ENCODE measurements around the gene SLC6A13.
"Not testable (repeated sequence)": the region's sequence is repeated elsewhere in the genome, so short reads cannot be mapped to it uniquely, and the experiment has no call there.

SLC6A13 gene

DNA sequence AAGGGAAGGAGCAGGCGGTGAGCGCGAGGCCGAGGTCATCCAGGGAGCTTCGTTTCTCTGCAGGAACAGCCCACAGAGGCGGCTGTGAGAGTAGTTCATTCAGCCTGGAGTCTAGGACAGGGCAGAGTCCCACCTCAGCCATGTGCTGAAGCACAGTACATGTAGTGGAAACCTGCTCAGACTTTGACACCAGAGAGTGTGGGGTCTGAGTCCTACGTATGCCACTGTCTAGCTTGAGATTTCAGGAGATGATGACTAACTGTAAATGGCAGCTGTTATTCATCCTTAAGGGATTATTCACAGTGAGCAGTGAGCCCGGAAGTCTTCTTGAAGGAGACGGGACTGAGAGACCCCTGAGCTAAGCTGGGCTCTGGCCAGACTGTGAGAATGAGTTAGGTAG lies 938 bp upstream of the SLC6A13 start:
- no peak for DNase-seq

DNA sequence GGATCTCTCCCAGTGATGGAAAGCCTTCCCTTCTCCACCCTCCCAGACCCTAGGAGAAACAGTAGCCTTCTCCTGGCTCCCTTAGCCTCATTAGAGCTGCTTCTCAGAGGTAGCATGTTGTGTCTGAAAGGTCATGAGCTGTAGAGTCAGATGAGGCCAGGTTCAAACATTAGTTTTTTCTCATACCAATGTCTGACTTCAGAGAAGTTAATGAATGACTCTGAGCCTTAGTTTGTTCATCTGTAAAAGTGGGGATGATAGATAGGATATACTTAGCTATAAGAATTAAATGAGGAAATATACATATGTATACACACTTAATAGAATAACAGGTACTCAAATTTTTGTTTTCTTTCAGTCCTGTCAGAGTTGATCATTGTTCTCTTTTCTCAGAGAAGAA lies 523 bp downstream of the SLC6A13 start:
- no peak for DNase-seq

DNA sequence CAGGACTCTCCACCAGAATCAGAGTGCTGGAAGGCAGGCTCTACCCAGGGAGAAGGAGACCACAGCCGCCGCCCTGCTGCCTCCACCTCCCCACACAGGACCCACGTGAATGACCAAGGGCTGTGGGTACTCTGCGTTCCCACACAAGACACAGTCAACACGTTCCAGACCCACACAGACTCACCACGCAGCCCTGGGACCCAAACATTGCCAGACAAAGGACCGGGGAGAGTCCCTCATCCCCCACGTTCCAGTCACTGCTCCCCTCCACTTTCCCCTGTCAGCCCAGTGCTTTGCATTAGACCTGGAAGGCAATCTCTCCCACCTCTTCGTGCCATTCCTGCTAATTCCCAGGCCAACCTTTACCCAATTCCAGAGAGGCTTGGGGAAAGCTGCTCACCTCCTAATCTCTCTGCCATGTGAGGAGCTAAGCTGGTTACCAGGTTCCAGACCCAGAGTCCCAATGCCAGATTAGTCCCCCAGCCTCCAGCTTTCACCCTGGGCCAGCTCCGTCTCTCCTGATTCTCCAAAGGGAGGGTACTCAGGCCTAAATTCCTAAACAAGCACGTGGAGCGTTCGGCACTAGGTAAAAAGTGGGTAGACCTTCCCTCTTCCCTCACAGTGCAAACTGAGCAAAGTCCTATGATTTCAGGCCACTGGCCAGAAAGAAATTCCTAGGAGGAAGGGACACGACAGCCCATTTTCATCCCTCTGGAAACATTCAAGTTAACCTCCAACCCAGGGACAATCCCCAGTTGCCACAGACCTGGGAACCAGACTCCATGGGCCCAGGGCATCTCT lies 4.9 kb downstream of the SLC6A13 start:
- DNase-seq, result no peak

DNA sequence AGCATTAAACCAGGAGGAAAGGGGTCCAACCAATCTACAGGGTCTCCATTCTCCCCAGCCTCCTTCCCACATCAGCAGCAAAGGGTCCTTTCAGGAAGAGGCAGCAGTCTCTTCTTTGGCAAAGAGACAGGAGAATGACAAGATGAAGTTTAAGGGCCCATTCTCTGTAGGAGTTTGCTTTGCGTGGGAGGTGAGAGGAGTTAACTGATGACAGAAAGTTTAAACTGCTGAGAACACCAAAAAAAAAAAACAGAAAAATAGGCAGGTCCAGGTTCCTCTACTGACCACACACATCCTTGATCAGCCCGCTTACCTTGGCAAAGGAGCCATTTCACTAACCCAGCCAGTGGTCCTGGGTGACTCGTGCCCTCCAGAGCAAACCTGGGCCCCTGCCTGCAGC lies 5.7 kb downstream of the SLC6A13 start:
- no peak for DNase-seq

DNA sequence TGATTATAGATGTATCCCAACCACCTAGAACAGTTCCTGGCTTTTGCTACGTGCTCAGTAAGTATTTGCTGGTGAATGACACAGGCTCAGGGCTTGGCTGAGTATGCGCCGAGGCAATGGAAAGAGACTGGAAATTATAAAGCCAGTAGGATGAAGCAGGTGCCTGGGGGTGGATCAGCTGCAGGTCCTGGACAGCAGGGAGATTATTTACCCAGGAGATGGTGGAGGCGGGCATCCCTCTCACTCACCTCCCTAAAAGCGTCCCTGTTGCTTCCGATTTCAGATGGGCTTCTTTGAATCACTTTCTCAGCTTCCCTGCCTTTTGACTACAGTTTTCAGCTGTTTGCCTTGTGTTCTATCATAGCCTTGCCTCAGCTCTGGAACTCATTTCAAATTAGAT lies 6.4 kb downstream of the SLC6A13 start:
- no peak for DNase-seq

DNA sequence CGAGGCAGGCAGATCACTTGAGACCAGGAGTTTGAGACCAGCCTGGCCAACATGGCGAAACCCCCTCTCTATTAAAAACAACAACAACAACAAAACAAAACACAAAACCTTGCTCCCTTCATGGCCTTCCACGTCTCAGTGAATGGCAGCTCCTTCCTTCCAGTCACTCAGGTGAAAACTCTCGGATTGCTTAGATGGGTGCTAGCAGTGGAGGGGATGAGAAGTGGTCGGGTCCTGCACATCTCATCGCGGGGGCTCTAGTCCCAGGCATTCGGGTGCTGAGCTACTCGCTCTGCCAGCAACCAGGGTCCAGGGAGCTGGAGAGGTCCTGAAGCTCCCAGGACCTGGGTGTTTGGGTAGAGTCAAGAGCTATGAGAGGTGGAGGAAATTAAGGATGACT lies 7.7 kb downstream of the SLC6A13 start:
- DNase-seq, result no peak

DNA sequence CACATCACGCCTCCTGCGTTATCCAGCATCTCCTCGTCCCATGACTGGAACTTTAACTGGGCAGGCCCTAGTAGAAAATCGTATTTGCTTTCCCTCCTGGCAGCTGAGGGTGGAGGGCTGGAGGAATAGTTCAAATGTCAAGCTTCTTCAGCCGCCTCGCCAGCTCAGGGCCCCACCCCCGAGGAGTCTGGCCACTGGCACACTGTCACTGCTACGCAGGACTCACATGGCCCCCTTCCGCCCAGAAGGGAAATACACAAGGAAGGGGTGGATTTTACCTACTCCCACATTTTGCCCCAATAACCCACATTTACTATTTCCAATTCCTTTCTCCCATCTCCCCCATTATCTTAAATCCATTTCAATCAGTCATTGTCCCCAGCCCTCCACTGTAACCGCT lies 8.6 kb downstream of the SLC6A13 start:
- DNase-seq, result no peak

DNA sequence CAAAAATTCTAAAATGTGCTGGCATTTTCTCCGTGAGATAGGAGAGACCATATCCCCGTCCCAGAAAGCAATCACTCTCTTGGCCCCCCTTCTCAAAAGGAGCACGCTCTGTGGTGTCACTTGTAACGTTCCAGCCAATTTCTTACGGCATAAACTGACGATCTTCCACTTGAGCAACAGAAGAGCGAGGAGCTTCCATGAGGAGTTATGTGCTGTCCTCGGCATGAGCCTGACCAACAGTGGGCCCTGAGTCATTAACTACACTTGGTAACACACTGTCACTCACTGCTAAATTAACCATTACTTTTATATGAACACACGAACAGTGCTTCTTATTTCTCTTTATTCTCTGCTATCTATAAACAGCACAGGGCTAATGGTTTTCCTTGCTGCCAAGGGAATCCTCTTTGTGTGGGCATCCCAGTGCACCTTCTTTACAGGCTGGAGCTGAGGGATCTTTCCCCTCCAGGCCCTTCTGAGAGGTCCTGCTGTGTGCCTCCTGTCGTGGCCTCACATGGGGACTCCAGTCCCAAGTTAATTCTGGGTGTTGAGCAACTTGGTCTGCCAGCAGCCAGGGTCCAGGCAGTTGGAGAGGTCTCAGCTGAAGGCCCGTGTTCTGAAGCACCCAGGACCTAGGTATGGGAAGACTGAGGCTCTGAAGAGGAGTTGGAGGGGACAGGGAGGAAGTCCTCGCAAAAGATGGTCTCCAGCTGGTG lies 9.4 kb downstream of the SLC6A13 start:
- DNase-seq, result no peak

DNA sequence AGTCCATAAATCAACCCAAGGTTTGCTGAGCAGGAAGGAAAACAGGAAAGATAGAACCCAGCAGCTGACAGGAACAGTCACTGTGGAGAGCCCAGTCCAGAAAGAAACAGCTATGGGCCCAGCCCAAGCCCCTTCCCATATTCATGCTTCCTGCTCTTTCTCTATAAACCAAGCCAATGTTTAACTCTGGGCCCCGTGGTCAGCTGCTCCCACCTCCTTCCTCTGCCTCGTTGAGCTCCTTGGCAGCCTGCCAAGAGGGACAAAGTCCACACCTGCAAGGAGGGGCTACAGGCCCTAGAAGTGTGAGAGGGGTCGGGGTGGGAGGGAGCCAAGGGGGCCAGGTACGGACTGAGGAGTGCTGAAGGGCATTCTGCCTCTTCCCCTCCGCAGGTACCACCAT lies 10.0 kb downstream of the SLC6A13 start:
- no peak for DNase-seq

DNA sequence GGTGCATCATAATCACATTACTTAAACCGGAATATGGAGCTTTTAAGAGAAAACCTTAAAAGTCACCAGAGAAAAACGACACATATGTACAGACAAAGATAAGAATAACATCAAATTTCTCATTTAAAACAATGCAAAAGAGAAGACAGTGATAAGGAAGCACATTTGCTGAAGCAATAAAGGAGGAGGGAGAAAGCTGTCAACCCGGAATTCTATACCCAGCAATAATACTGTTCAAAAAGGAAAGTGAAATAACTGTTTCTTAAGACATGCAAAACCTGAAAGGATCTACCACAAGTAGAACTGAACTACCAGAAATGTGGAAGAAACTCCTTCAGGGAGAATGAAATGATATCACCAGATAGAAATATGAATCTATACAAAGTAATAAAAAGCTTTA lies 15.4 kb downstream of the SLC6A13 start:
- DNase-seq, result no peak

DNA sequence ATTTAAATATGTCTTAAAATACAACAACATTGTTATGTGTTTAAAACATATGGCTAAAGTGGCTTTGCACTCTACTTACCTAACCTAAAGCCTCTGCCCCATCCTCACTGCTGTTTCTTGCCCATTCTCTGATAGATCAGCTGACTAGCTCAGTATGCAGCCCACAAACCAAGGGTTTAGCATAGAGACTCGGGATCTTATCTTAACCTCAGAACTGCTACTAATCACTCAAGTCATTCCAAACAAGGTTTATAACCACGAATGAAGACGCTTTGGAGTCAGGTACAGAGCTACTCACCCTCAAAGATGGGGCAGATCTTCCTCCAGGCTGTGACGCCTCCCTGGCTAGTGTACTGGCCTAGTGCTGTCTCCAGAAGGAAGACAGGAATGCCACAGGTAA lies 19.3 kb downstream of the SLC6A13 start:
- DNase-seq, result no peak

DNA sequence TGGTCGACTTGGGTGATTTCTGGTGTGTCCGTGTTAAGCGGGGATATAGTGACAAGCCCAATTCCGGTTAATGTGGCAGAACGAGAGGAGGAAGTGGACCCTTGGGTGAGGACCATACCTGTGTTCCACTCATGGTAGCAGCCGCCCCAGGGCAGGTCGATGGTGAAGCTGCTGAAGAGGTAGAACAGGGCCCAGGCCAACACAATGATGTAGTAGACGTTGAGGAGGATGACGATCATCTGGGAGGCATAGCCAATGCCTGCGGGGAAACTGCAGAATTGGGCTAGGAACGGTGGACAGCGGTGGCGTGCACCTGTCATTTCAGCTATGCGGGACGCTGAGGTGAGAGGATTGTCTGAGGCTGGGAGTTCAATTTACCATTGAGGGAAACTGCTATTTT lies 20.1 kb downstream of the SLC6A13 start:
- DNase-seq, result no peak

DNA sequence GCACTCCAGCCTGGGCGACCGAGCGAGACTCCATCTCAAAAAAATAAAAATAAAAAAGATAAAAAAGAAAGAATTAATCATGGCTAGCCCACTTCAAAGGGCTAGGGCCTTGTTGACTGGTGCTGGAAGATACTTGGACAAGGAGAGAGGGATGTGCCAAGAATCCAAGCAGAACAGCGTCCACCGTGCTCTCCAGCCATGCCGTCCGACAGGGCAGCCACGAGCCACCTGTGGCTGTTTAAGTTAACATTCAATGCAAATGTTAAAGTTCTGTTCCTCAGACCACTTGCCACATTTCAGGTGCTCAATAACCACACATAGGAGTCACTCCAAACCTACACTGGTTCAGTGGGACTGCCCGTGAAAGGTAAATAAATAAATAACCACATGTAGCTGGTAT lies 21.4 kb downstream of the SLC6A13 start:
- DNase-seq, result no peak

DNA sequence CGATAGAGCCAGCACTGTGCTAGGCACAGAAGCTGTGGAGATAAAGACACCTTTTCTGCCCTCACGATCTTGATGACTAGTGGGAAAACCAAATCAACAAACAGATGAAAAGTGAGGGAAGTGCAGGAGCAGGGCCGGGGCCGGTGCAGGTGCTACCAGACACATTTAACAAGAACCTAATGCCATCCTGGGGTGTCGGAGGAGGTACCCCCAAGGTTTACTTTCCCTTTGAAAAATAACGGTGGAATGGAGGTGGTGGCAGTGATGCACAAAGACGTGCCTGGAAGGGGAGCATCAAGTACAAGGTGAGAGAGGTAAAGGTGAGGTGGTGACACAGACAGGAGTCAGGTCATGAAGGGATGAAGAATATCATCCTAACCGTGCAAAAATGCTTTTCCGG lies 22.1 kb downstream of the SLC6A13 start:
- no peak for DNase-seq

DNA sequence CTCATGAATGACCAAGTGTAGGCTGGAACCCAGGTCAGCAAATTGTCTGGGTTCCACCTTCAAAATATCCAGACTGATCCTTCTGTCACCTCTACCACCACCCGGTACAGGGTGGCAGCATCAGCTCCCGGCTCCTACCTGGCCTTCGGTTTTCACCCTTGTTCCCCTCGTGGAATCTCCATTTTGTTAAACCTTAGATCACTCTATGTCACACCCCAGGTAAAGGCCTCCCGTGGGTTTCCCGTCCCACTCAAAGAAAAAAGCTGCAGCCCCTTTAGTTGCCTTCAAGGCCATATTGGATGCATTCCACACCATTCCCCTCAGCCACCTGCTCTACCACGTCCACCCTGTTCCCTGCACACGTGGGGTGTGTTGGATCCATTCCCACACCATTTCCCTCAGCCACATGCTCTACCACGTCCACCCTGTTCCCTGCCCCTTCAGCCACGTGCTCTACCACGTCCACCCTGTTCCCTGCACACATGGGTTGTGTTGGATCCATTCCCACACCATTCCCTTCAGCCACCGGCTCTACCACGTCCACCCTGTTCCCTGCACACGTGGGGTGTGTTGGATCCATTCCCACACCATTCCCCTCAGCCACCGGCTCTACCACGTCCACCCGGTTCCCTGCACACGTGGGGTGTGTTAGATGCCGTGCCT lies 23.8 kb downstream of the SLC6A13 start:
- DNase-seq, result no peak

DNA sequence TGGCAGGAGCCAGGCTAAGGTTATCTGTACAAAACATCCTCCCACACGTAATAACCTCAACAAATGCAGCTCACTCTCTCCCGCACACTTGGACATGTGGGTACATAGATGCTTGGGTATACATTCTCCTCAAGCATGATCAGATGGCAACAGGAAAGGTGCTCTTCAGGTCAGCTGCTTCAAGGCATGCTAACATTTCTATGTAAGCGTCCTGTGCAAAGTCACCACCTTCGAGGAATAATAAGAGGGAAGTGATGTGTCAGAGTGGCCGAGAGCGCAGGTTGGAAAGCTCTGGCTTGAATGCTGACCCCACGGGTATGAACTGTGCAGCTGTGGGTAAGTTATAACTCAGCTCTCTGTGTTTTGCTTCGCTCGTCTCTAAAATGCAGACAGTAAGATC lies 24.5 kb downstream of the SLC6A13 start:
- no peak for DNase-seq

DNA sequence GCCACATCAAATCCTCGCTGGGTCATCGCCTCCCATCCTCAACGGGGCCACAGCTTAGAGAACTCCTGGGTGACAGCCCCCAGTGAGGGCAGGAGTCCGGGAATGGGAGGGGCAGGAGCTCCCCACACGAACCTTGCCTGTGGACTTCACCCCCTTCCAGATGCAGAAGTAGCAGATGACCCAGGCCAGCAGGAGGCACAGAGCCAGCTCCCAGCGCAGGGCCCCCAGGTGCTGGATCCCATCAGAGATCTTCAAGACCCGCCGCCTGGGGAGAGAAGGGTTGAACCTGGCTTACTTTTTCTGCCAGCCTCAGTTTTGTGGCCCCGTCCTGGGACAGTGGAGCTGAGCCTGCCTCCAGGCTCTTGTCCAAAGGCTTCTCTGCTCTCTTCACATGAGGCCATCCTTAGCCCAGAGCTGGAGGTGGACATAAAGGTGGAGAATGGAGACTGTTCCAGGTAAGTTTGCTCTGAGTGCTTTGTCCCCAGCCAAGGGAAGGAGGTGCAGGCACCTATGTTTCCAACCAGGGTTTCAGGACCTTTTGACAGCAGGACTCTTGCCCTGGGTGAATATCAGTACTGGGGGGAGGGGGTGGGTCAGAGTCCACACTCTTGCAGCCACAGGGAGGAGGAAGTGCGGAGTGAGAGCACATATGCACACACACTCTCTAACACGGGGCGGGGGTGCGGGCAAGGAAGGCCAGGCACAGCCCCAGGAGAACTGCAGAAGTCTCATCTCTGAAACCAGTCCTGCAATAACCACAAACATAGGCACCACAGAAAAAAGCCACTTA lies 25.4 kb downstream of the SLC6A13 start:
- no peak for DNase-seq

DNA sequence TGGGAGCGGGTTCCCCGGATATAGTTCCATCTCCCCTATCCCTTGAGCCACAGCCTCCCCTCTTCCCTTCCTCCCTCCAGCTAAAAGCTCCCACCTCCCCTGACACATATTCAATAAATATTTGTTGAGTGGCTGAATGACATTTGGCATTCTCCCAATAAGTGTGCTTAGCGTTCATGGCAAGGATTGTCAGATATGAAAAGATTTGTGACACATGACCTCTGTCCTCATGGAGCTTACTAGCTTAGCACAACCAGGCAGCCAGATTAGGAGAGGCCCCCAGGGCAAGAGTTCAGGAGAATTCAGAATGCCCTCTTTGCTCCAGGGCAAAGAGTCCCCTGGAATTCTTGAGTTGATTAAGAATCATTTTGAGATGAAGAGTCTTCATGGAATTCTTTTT lies 26.2 kb downstream of the SLC6A13 start:
- DNase-seq, result no peak

DNA sequence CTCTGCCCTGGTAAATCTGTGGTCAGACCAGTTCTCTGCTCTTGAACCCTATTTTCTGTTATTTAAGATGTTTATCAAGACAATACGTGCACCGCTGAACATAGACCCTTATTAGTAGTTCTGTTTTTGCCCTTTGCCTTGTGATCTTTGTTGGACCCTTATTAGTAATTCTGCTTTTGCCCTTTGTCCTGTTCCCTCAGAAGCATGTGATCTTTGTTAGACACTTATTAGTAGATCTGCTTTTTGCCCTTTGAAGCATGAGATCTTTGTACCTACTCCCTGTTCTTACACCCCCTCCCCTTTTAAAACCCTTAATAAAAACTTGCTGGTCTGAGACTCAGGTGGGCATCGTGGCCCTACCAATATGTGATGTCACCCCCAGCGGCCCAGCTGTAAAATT lies 26.7 kb downstream of the SLC6A13 start:
- not testable (repeated sequence) for DNase-seq

DNA sequence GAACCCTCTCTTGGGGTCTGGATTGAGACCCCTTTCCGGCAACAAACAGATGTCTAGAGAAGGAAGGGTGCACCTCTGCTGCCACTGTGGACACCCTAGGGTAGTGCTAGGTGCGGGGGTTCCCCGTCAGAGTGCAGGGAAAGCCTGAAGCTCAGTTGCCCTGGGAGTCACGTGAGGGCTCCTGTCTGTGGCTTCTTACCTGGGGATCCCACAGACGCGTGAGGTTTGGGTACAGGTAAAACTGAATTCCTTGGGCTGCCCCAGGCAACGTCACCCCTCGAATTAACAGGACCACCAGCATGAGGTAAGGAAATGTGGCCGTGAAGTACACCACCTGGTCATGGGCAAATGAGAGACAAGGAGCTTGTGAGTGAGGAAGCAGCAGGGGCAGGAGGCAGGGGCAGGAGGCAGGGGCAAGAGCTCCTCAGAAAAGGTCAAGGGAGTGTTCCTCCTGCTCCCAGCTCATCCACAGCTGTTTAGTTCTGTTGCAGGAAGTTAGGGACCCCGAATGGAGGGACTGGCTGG lies 27.7 kb downstream of the SLC6A13 start:
- DNase-seq, result no peak

DNA sequence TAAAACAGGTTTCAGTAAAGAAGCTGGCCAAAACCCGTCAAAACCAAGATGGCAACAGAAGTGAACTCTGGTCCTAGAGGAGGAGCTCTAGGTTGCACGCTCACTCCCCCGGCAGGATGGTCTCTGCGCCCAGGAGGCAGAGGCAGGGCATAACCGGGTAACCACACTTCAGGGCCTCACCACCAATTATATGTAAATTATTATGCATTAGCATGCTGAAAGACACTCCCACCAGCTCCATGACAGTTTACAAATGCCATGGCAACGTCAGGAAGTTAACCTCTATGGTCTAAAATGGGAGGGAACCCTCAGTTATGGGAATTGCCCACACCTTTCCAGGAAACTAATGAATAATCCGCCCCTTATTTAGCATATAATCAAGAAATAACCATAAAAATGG lies 28.6 kb downstream of the SLC6A13 start:
- no peak for DNase-seq

DNA sequence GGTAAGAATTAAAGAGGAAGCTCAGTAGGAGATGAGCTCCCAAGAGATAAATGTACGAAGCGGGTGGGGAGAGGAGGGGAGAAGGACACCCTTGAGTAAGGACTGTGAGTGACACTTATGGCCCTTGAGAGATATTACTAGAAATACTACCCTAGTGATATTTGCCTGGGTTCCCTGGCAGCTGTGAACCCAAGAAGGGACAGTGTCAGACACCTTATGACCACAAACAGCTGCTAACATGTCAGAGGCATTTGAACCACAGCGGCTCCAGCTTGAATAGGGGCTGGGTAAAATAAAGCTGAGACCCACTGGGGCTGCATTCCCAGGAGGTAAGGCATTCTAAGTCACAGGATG lies 29.0 kb downstream of the SLC6A13 start:
- DNase-seq, result no peak

Data from stimulated activated CD4-positive, alpha-beta T cell treated with anti-CD3 and anti-CD28 coated beads, Interleukin-2, amount 100 ng/mL, for 48 hours (primary cell).